GM12878 (cell line): ENCODE data around the gene KLHDC8A. TPM values are rescaled to one million over a fixed set of nuclear protein-coding genes. Genes with fewer than 3 reads are reported as not detected.

ENCODE experiments used
- CEBPB ChIP-seq, 2 experiments: fragments of 150-350 bp in 1 of 2; IDR thresholded peaks; 2 replicates each; pipeline ENCODE4 v1.6.1; 2012 to 2014; ENCODE audit warnings: low read depth in 2 of 2, low read length in 2 of 2, borderline replicate concordance in 1 of 2, inconsistent platforms in 1 of 2
- ETV6 ChIP-seq, 2 experiments: fragments of 450-650 bp in 1 of 2; IDR thresholded peaks in 1 of 2; conservative IDR thresholded peaks in 1 of 2; 2 replicates each; pipeline ENCODE4 v1.6.1; 2014; ENCODE audit warnings: antibody characterized with exemption in 1 of 2, borderline replicate concordance in 1 of 2, low read depth in 1 of 2, mild to moderate bottlenecking in 1 of 2, moderate library complexity in 1 of 2
- GABPA ChIP-seq: IDR thresholded peaks from 2 replicates; pipeline ENCODE4 v1.6.1; 2014; ENCODE audit warnings: antibody characterized with exemption, low read depth, mild to moderate bottlenecking, inconsistent platforms
- MTA3 ChIP-seq: IDR thresholded peaks from 2 replicates; pipeline ENCODE4 v1.6.1; 2012; ENCODE audit warnings: low read length, inconsistent platforms, borderline replicate concordance
- POLR2AphosphoS5 ChIP-seq: IDR thresholded peaks from 2 replicates; pipeline ENCODE4 v1.6.1; 2011; ENCODE audit warnings: mild to moderate bottlenecking, low read length, inconsistent platforms
- SRF ChIP-seq, 2 experiments: IDR thresholded peaks; 2 replicates each; pipeline ENCODE4 v1.6.1; 2011; ENCODE audit warnings: low read depth in 2 of 2, low read length in 2 of 2, mild to moderate bottlenecking in 1 of 2, moderate library complexity in 1 of 2
- polyA plus RNA-seq, 11 experiments: library from polyadenylated mRNA; depleted of rRNA in 4 of 11; unstranded in 6 of 11; stranded (reverse) in 5 of 11; fragments of >200 nt; fragmentation: Nextera tagmentation in 4 of 11; fragmentation: Illumina TruSeq in 1 of 11; extraction: Ambion mirVana in 4 of 11; extraction: Trizol in 1 of 11; gene quantifications; 1 replicate in 1 of 11; 2 replicates in 10 of 11; pipeline versions ENCODE4 v1.2.1 to v1.2.3, GENCODE V29; 2011 to 2016; ENCODE audit warnings: inconsistent platforms in 2 of 11, missing spikeins in 2 of 11, low read depth in 1 of 11
- total RNA-seq, 4 experiments: library from RNA; depleted of rRNA in 3 of 4; stranded (reverse); fragments of >200 nt in 3 of 4; fragmentation: Illumina TruSeq in 1 of 4; extraction: Trizol in 1 of 4; gene quantifications; 2 replicates each; pipeline versions ENCODE4 v1.2.1 to v1.2.3, GENCODE V29; 2013 to 2021
- TF ChIP-seq, protein P1 (sequence below): fragments of 450-650 bp; IDR thresholded peaks from 2 replicates; pipeline ENCODE4 v1.6.1; 2017; ENCODE audit warnings: mild to moderate bottlenecking, moderate library complexity
- TF ChIP-seq, protein P2 (sequence below): IDR thresholded peaks from 2 replicates; pipeline ENCODE4 v1.6.1; 2012; ENCODE audit warnings: improper control_type of control experiment, low read depth, low read length; ENCODE audit not compliant: insufficient replicate concordance
- TF ChIP-seq, protein P3 (sequence below): fragments of 450-650 bp; conservative IDR thresholded peaks from 2 replicates; pipeline ENCODE4 v1.6.1; 2017; ENCODE audit warnings: mild to moderate bottlenecking, moderate library complexity
- TF ChIP-seq, protein P4 (sequence below): fragments of 450-650 bp; IDR thresholded peaks from 2 replicates; pipeline ENCODE4 v1.6.1; 2017; ENCODE audit warnings: mild to moderate bottlenecking
- TF ChIP-seq, protein P5 (sequence below): fragments of 450-650 bp; IDR thresholded peaks from 2 replicates; pipeline ENCODE4 v1.6.1; 2016; ENCODE audit warnings: mild to moderate bottlenecking

The KLHDC8A gene
- total and polyA plus RNA-seq, 10 of the 15 experiments (the other 5 are each of a cell fraction or from before 2014, with no cell fraction given), result not detected

DNA sequence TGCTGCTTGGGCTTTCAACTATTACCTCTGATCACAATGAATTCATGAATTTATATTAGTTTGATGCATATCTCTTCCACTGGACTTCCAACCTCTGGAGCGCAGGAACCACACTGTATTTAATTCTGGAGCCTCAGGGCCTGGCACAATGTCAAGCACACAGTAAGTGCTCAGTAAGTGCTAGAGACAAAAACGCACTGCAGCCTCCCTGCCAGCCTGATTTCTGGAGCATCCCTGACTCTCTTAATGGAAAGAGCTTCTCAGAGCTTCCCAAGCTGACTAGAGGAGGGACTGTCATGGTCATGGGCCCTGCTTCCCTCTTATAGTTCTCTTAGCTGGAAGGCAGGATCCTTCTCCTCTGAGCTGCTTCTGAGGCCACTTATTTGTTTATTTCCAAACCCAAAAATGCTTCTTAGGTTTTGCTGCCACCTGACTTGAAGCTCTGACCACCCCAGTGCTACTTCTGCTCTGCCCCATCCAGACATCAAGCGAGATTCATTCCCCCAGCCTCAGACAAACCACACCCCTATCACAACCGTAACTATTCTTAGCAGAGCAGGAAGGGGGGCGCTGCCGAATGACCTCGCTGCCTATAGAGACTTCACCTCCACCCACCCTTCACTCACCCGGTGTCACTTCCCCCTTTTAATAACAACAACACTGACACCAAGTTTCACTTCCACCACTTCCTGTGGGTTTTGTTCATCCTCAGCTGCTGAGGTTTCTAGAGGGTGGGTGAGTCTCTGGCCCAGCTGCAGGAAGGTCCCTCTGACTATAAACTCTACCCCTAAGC, 68.8 kb downstream of the KLHDC8A start (continued):
- peak; percentile 31; the same call in 1 of the 2 replicates for TF ChIP-seq POLR2AphosphoS5
- 0 out of 4 replicates have a peak, but pooled peaks of 1 of the 2 experiments have one; percentile 12 for TF ChIP-seq SRF (IDR thresholded peaks at IDR 0.05; ENCODE audit: low read depth in 2 of 2, low read length in 2 of 2)
- TF ChIP-seq, protein P1, sequence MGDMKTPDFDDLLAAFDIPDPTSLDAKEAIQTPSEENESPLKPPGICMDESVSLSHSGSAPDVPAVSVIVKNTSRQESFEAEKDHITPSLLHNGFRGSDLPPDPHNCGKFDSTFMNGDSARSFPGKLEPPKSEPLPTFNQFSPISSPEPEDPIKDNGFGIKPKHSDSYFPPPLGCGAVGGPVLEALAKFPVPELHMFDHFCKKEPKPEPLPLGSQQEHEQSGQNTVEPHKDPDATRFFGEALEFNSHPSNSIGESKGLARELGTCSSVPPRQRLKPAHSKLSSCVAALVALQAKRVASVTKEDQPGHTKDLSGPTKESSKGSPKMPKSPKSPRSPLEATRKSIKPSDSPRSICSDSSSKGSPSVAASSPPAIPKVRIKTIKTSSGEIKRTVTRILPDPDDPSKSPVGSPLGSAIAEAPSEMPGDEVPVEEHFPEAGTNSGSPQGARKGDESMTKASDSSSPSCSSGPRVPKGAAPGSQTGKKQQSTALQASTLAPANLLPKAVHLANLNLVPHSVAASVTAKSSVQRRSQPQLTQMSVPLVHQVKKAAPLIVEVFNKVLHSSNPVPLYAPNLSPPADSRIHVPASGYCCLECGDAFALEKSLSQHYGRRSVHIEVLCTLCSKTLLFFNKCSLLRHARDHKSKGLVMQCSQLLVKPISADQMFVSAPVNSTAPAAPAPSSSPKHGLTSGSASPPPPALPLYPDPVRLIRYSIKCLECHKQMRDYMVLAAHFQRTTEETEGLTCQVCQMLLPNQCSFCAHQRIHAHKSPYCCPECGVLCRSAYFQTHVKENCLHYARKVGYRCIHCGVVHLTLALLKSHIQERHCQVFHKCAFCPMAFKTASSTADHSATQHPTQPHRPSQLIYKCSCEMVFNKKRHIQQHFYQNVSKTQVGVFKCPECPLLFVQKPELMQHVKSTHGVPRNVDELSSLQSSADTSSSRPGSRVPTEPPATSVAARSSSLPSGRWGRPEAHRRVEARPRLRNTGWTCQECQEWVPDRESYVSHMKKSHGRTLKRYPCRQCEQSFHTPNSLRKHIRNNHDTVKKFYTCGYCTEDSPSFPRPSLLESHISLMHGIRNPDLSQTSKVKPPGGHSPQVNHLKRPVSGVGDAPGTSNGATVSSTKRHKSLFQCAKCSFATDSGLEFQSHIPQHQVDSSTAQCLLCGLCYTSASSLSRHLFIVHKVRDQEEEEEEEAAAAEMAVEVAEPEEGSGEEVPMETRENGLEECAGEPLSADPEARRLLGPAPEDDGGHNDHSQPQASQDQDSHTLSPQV, result no peak
- TF ChIP-seq MTA3, result peak; percentile 99
- TF ChIP-seq GABPA, result peak; percentile 82
- peak in 1 of 2 experiments; percentile 99; a peak in 2 of 4 replicates for TF ChIP-seq ETV6 (conservative IDR thresholded peaks at IDR 0.05 in 1 of 2, IDR thresholded peaks at IDR 0.05 in 1 of 2; ENCODE audit: borderline replicate concordance in 1 of 2, low read depth in 1 of 2)
- TF ChIP-seq, protein P2, sequence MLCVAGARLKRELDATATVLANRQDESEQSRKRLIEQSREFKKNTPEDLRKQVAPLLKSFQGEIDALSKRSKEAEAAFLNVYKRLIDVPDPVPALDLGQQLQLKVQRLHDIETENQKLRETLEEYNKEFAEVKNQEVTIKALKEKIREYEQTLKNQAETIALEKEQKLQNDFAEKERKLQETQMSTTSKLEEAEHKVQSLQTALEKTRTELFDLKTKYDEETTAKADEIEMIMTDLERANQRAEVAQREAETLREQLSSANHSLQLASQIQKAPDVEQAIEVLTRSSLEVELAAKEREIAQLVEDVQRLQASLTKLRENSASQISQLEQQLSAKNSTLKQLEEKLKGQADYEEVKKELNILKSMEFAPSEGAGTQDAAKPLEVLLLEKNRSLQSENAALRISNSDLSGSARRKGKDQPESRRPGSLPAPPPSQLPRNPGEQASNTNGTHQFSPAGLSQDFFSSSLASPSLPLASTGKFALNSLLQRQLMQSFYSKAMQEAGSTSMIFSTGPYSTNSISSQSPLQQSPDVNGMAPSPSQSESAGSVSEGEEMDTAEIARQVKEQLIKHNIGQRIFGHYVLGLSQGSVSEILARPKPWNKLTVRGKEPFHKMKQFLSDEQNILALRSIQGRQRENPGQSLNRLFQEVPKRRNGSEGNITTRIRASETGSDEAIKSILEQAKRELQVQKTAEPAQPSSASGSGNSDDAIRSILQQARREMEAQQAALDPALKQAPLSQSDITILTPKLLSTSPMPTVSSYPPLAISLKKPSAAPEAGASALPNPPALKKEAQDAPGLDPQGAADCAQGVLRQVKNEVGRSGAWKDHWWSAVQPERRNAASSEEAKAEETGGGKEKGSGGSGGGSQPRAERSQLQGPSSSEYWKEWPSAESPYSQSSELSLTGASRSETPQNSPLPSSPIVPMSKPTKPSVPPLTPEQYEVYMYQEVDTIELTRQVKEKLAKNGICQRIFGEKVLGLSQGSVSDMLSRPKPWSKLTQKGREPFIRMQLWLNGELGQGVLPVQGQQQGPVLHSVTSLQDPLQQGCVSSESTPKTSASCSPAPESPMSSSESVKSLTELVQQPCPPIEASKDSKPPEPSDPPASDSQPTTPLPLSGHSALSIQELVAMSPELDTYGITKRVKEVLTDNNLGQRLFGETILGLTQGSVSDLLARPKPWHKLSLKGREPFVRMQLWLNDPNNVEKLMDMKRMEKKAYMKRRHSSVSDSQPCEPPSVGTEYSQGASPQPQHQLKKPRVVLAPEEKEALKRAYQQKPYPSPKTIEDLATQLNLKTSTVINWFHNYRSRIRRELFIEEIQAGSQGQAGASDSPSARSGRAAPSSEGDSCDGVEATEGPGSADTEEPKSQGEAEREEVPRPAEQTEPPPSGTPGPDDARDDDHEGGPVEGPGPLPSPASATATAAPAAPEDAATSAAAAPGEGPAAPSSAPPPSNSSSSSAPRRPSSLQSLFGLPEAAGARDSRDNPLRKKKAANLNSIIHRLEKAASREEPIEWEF, result peak; percentile 90
- TF ChIP-seq, protein P3, sequence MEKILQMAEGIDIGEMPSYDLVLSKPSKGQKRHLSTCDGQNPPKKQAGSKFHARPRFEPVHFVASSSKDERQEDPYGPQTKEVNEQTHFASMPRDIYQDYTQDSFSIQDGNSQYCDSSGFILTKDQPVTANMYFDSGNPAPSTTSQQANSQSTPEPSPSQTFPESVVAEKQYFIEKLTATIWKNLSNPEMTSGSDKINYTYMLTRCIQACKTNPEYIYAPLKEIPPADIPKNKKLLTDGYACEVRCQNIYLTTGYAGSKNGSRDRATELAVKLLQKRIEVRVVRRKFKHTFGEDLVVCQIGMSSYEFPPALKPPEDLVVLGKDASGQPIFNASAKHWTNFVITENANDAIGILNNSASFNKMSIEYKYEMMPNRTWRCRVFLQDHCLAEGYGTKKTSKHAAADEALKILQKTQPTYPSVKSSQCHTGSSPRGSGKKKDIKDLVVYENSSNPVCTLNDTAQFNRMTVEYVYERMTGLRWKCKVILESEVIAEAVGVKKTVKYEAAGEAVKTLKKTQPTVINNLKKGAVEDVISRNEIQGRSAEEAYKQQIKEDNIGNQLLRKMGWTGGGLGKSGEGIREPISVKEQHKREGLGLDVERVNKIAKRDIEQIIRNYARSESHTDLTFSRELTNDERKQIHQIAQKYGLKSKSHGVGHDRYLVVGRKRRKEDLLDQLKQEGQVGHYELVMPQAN, result 0 out of 2 replicates have a peak, but pooled peaks have one; percentile 20
- TF ChIP-seq CEBPB (IDR thresholded peaks at IDR 0.05; ENCODE audit: borderline replicate concordance in 1 of 2, low read depth in 2 of 2, low read length in 2 of 2), result peak; percentile 9 to 99; a peak in 2 of 4 replicates
- TF ChIP-seq, protein P4, sequence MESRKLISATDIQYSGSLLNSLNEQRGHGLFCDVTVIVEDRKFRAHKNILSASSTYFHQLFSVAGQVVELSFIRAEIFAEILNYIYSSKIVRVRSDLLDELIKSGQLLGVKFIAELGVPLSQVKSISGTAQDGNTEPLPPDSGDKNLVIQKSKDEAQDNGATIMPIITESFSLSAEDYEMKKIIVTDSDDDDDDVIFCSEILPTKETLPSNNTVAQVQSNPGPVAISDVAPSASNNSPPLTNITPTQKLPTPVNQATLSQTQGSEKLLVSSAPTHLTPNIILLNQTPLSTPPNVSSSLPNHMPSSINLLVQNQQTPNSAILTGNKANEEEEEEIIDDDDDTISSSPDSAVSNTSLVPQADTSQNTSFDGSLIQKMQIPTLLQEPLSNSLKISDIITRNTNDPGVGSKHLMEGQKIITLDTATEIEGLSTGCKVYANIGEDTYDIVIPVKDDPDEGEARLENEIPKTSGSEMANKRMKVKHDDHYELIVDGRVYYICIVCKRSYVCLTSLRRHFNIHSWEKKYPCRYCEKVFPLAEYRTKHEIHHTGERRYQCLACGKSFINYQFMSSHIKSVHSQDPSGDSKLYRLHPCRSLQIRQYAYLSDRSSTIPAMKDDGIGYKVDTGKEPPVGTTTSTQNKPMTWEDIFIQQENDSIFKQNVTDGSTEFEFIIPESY, result no peak
- TF ChIP-seq, protein P5, sequence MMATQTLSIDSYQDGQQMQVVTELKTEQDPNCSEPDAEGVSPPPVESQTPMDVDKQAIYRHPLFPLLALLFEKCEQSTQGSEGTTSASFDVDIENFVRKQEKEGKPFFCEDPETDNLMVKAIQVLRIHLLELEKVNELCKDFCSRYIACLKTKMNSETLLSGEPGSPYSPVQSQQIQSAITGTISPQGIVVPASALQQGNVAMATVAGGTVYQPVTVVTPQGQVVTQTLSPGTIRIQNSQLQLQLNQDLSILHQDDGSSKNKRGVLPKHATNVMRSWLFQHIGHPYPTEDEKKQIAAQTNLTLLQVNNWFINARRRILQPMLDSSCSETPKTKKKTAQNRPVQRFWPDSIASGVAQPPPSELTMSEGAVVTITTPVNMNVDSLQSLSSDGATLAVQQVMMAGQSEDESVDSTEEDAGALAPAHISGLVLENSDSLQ, result peak; percentile 96
